T-helper 1 cell treated with Interleukin-12 subunit alpha and Interleukin-12 subunit beta and Interleukin-4 antibody, amounts not matched to agents 30 μg/mL and 1 μg/mL, for 36 hours (primary cell): ENCODE results near the gene LPP.

Source experiments
- H3K27ac Mint-ChIP-seq: one replicate; pipeline ENCODE4 v1.8.0; 2021; ENCODE audit warnings: mild to moderate bottlenecking, mixed read lengths
- H3K27me3 Mint-ChIP-seq: one replicate; pipeline ENCODE4 v1.8.0; 2021; ENCODE audit warnings: low read depth, mixed read lengths
- H3K36me3 Mint-ChIP-seq: one replicate; pipeline ENCODE4 v1.8.0; 2021; ENCODE audit warnings: low read depth, mixed read lengths
- H3K4me1 Mint-ChIP-seq: one replicate; pipeline ENCODE4 v1.8.0; 2021; ENCODE audit warnings: low read depth, mixed read lengths
- H3K4me3 Mint-ChIP-seq: one replicate; pipeline ENCODE4 v1.8.0; 2021; ENCODE audit warnings: mild to moderate bottlenecking, moderate library complexity, mixed read lengths
- H3K9me3 Mint-ChIP-seq: one replicate; pipeline ENCODE4 v1.8.0; 2021; ENCODE audit warnings: mixed read lengths

Gene LPP

GRCh38 chr3:188876370-188876769 lies 722.4 kb downstream of the LPP start:
- H3K4me3 Mint-ChIP-seq, result no peak overlapping the region
- peaks cover 20% of the 10 kb centered on the region for H3K36me3 Mint-ChIP-seq
- no peaks in the 10 kb centered on the region for H3K9me3 Mint-ChIP-seq
- H3K27ac Mint-ChIP-seq, result no peak overlapping the region
- no peaks in the 10 kb centered on the region for H3K4me1 Mint-ChIP-seq
- no peaks in the 10 kb centered on the region for H3K27me3 Mint-ChIP-seq

- Mint-ChIP-seq H3K27ac (no peak overlapping the region), H3K36me3 (peaks cover 20% of the 10 kb centered on the region), H3K27me3 (no peaks in the 10 kb centered on the region), H3K4me3 (no peak overlapping the region), H3K9me3 (no peaks in the 10 kb centered on the region), H3K4me1 (no peaks in the 10 kb centered on the region)
These were observed 723.4 kb downstream of the LPP start for GRCh38 chr3:188877381-188877780.

- peaks cover 21% of the 10 kb centered on the region for H3K36me3 Mint-ChIP-seq
- H3K27ac Mint-ChIP-seq, result no peak overlapping the region
- no peak overlapping the region for H3K4me3 Mint-ChIP-seq
- no peaks in the 10 kb centered on the region for H3K27me3 Mint-ChIP-seq
- no peaks in the 10 kb centered on the region for H3K4me1 Mint-ChIP-seq
- no peaks in the 10 kb centered on the region for H3K9me3 Mint-ChIP-seq
These were observed 724.1 kb downstream of the LPP start for GRCh38 chr3:188878076-188878475.

- no peaks in the 10 kb centered on the region for H3K9me3 Mint-ChIP-seq
- H3K27me3 Mint-ChIP-seq, result no peaks in the 10 kb centered on the region
- peaks cover 8% of the 10 kb centered on the region for H3K36me3 Mint-ChIP-seq
- H3K4me3 Mint-ChIP-seq, result no peak overlapping the region
- H3K27ac Mint-ChIP-seq, result no peak overlapping the region
- H3K4me1 Mint-ChIP-seq, result no peaks in the 10 kb centered on the region
These were observed 728.1 kb downstream of the LPP start for GRCh38 chr3:188881954-188882641.

- H3K4me3 Mint-ChIP-seq, result no peak overlapping the region
- H3K4me1 Mint-ChIP-seq, result no peaks in the 10 kb centered on the region
- peaks cover 4% of the 10 kb centered on the region for H3K36me3 Mint-ChIP-seq
- no peaks in the 10 kb centered on the region for H3K27me3 Mint-ChIP-seq
- H3K9me3 Mint-ChIP-seq, result no peaks in the 10 kb centered on the region
- no peak overlapping the region for H3K27ac Mint-ChIP-seq
These were observed 730.5 kb downstream of the LPP start for GRCh38 chr3:188884299-188885043.

GRCh38 chr3:188888321-188889053 lies 734.5 kb downstream of the LPP start:
- Mint-ChIP-seq H3K36me3 (peaks cover 3% of the 10 kb centered on the region), H3K27ac (no peak overlapping the region), H3K9me3 (no peaks in the 10 kb centered on the region), H3K4me1 (no peaks in the 10 kb centered on the region), H3K4me3 (no peak overlapping the region), H3K27me3 (no peaks in the 10 kb centered on the region)

- Mint-ChIP-seq H3K27ac (no peak overlapping the region), H3K27me3 (no peaks in the 10 kb centered on the region), H3K4me1 (no peaks in the 10 kb centered on the region), H3K4me3 (no peak overlapping the region), H3K9me3 (no peaks in the 10 kb centered on the region), H3K36me3 (peaks cover 3% of the 10 kb centered on the region)
These were observed 735.1 kb downstream of the LPP start for GRCh38 chr3:188889054-188889491.

- Mint-ChIP-seq H3K27ac (no peak overlapping the region), H3K27me3 (no peaks in the 10 kb centered on the region), H3K4me1 (no peaks in the 10 kb centered on the region), H3K36me3 (peaks cover 1% of the 10 kb centered on the region), H3K9me3 (no peaks in the 10 kb centered on the region), H3K4me3 (no peak overlapping the region)
These were observed 736.8 kb downstream of the LPP start for GRCh38 chr3:188890572-188891270.

- Mint-ChIP-seq H3K27ac (no peak overlapping the region), H3K4me3 (no peak overlapping the region), H3K4me1 (no peaks in the 10 kb centered on the region), H3K27me3 (peaks cover 3% of the 10 kb centered on the region), H3K9me3 (no peaks in the 10 kb centered on the region), H3K36me3 (peaks cover 2% of the 10 kb centered on the region)
These were observed 745.9 kb downstream of the LPP start for GRCh38 chr3:188899881-188900280.

- Mint-ChIP-seq H3K4me1 (no peaks in the 10 kb centered on the region), H3K9me3 (no peaks in the 10 kb centered on the region), H3K27me3 (peaks cover 3% of the 10 kb centered on the region), H3K4me3 (no peak overlapping the region), H3K27ac (no peak overlapping the region), H3K36me3 (peaks cover 2% of the 10 kb centered on the region)
These were observed 746.5 kb downstream of the LPP start for GRCh38 chr3:188900421-188900951.

GRCh38 chr3:188901126-188901525 lies 747.2 kb downstream of the LPP start:
- peaks cover 2% of the 10 kb centered on the region for H3K36me3 Mint-ChIP-seq
- peaks cover 3% of the 10 kb centered on the region for H3K27me3 Mint-ChIP-seq
- H3K27ac Mint-ChIP-seq, result no peak overlapping the region
- no peak overlapping the region for H3K4me3 Mint-ChIP-seq
- no peaks in the 10 kb centered on the region for H3K4me1 Mint-ChIP-seq
- no peaks in the 10 kb centered on the region for H3K9me3 Mint-ChIP-seq

GRCh38 chr3:188901671-188902287 lies 747.8 kb downstream of the LPP start:
- Mint-ChIP-seq H3K27ac (no peak overlapping the region), H3K36me3 (peaks cover 2% of the 10 kb centered on the region), H3K9me3 (no peaks in the 10 kb centered on the region), H3K27me3 (peaks cover 3% of the 10 kb centered on the region), H3K4me1 (no peaks in the 10 kb centered on the region), H3K4me3 (no peak overlapping the region)

GRCh38 chr3:188904670-188905069 lies 750.7 kb downstream of the LPP start:
- Mint-ChIP-seq H3K4me1 (peaks cover 5% of the 10 kb centered on the region), H3K9me3 (no peaks in the 10 kb centered on the region), H3K36me3 (peaks cover 2% of the 10 kb centered on the region), H3K27me3 (no peaks in the 10 kb centered on the region), H3K4me3 (no peak overlapping the region), H3K27ac (no peak overlapping the region)

GRCh38 chr3:188905547-188905946 lies 751.6 kb downstream of the LPP start:
- H3K27me3 Mint-ChIP-seq, result no peaks in the 10 kb centered on the region
- no peaks in the 10 kb centered on the region for H3K9me3 Mint-ChIP-seq
- H3K4me1 Mint-ChIP-seq, result peaks cover 5% of the 10 kb centered on the region
- no peak overlapping the region for H3K27ac Mint-ChIP-seq
- no peaks in the 10 kb centered on the region for H3K36me3 Mint-ChIP-seq
- no peak overlapping the region for H3K4me3 Mint-ChIP-seq
